ENCODE measurements around the gene DZIP1L.

The DZIP1L gene

GRCh38 chr3:138119423-138119766 lies 4.0 kb upstream of the DZIP1L start:
- no peak for TF ChIP-seq CTCF (IDR thresholded peaks at IDR 0.05)
- H3K36me3 ChIP-seq, result no peaks in the 10 kb centered on the region
- no peaks in the 10 kb centered on the region for H3K9me3 ChIP-seq
- H3K4me1 ChIP-seq, result peaks cover 0 to 24% (median 13%) of the 10 kb centered on the region in 4 donors
- H3K4me3 ChIP-seq, result no peak overlapping the region
- H3K27ac ChIP-seq, result no peak overlapping the region
- no peaks in the 10 kb centered on the region for H3K27me3 ChIP-seq
- no peak for DNase-seq
- intact Hi-C loops (cut with DNase I; ENCODE audit: low total_unique reads), result loop anchor here (5.0 kb wide), 1 partner anchor 68 kb away; the partner anchor contains the start of gene ARMC8

GRCh38 chr3:138118612-138119422 lies 3.4 kb upstream of the DZIP1L start:
- Histone ChIP-seq H3K36me3 (no peaks in the 10 kb centered on the region), H3K27me3 (no peaks in the 10 kb centered on the region), H3K4me3 (no peak overlapping the region), H3K27ac (no peak overlapping the region), H3K4me1 (peaks cover 0 to 30% (median 16%) of the 10 kb centered on the region in 4 donors), H3K9me3 (no peaks in the 10 kb centered on the region)
- DNase-seq, result peak; percentile 82 to 88
- intact Hi-C loops (cut with DNase I; ENCODE audit: low total_unique reads), result loop anchor here (5.0 kb wide), 1 partner anchor 68 kb away; the partner anchor contains the start of gene ARMC8
- peak; percentile 74 to 83 for TF ChIP-seq CTCF (IDR thresholded peaks at IDR 0.05)

DNA sequence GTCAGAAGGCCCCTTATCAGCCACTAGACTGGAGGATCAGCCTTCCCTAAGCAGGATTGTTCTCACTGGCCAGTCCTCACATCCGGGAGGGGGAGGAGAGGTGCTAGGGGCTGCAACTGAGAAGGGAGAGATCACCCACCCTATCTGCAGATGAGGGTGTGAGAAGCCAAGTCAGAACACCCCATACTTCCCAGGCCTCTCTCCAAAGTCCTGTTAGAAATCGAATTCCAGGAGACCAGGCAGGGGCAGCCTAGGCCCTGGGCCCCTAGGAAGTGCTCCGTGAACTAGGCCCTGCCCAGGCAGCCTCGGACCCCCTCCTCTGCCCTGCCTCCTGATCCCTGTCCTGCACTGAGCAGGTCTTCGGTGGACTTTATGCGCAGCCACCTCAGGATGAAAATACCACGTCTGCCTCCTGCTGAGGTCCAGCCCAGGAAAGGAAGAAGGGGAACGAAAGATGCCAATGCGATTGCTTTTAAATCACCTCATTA lies 933 bp downstream of the DZIP1L start:
- Histone ChIP-seq H3K9me3 (no peaks in the 10 kb centered on the region), H3K4me1 (peaks cover 0 to 46% (median 22%) of the 10 kb centered on the region in 4 donors), H3K27ac (peak overlapping the region; percentile 84 to 92), H3K27me3 (no peaks in the 10 kb centered on the region), H3K36me3 (peaks cover 0 to 6% (median 0%) of the 10 kb centered on the region in 3 donors), H3K4me3 (peak overlapping the region; percentile 71 to 79)
- DNase-seq, result no peak
- intact Hi-C loops (cut with DNase I; ENCODE audit: low total_unique reads), result no loop called here
- no peak for TF ChIP-seq CTCF (IDR thresholded peaks at IDR 0.05)

GRCh38 chr3:138113326-138113725 lies 2.1 kb downstream of the DZIP1L start:
- Histone ChIP-seq H3K9me3 (no peaks in the 10 kb centered on the region), H3K27ac (peak overlapping the region; percentile 84 to 92), H3K4me1 (peaks cover 0 to 39% (median 21%) of the 10 kb centered on the region in 4 donors), H3K27me3 (no peaks in the 10 kb centered on the region), H3K4me3 (no peak overlapping the region), H3K36me3 (peaks cover 0 to 6% (median 0%) of the 10 kb centered on the region in 3 donors)
- no peak for DNase-seq
- intact Hi-C loops (cut with DNase I; ENCODE audit: low total_unique reads), result no loop called here
- no peak for TF ChIP-seq CTCF (IDR thresholded peaks at IDR 0.05)

DNA sequence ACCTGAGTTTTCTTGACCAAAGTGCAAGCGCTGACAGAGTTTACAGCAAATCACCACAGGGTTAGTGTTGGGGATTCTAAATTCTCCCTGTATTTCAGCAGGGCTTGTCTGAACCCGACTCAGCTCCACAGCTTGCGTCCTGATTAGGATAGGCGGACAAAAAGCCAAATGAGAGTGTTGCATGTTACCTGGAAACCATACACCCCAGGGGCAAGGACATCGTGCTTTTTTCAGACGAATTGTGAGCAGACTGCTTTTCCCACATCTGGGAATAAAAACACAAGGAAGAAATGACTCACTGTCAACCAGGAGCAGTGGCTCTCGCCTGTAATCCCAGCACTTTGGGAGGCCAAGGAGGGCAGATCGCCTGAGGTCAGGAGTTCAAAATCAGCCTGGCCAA lies 3.0 kb downstream of the DZIP1L start:
- intact Hi-C loops (cut with DNase I; ENCODE audit: low total_unique reads), result no loop called here
- peaks cover 0 to 39% (median 21%) of the 10 kb centered on the region in 4 donors for H3K4me1 ChIP-seq
- TF ChIP-seq CTCF (IDR thresholded peaks at IDR 0.05), result no peak

More for the DNA sequence above, 3.0 kb downstream of the DZIP1L start:
- no peaks in the 10 kb centered on the region for H3K27me3 ChIP-seq
- no peak overlapping the region for H3K27ac ChIP-seq
- no peak for DNase-seq
- no peaks in the 10 kb centered on the region for H3K9me3 ChIP-seq
- H3K36me3 ChIP-seq, result peaks cover 0 to 12% (median 0%) of the 10 kb centered on the region in 3 donors
- H3K4me3 ChIP-seq, result no peak overlapping the region

Data from tibial artery (tissue), 4 donors.